Measurements from ENCODE around the gene CYLC1. TPM values are rescaled to one million over a fixed set of nuclear protein-coding genes. Genes with fewer than 3 reads are reported as not detected.

The CYLC1 gene, protein sequence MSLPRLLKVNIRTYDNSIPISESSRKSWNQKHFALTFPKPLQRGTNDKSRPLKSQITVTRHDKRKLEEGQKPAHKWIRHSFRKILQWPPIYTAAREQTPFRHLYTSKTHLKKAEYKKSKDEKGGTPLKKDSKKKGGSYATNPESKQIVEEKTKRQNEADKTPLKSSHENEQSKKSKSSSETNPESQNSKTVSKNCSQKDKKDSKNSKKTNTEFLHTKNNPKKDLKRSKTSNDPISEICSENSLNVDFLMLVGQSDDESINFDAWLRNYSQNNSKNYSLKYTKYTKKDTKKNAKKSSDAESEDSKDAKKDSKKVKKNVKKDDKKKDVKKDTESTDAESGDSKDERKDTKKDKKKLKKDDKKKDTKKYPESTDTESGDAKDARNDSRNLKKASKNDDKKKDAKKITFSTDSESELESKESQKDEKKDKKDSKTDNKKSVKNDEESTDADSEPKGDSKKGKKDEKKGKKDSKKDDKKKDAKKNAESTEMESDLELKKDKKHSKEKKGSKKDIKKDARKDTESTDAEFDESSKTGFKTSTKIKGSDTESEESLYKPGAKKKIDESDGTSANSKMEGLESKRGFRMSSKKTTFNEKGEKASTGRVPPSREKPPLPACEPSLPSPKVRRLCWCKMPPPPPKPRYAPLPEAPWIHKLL
- total RNA-seq (not detected), polyA plus RNA-seq (not detected), total RNA-seq (not detected)

DNA sequence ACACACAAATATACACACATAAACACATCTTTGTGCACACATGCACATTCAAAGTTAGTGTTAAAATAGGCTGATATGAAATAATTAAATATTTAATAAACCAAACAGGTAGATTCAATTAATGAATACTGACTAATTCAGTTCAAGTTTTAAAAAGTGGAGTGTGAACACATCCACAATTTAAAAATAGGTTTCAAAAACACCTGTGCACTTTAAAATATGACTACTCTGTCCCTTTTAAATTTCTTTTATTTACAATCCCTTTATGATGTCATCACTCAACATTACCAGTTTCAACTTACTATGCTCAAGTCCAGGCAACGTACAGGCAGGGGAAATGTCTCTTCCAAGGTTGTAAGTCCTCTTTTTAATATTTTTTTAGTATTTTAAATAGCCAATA is at the start of gene CYLC1:
Gene CYLC1 (plus strand): TSS at position 301 of the 400 bp plus-strand sequence. CDS start 37 bp downstream, at position 338.
- no peaks in the 10 kb centered on the region for H3K9me3 ChIP-seq (ENCODE audit: control insufficient read depth in 2 of 3, low read length in 3 of 3)
- Mint-ChIP-seq H3K27me3 (no peaks in the 10 kb centered on the region), H3K9me3 (peaks cover 0 to 17% (median 6%) of the 10 kb centered on the region in 11 donors), H3K27ac (no peak within 1 kb of the TSS), H3K4me3 (no peak within 1 kb of the TSS), H3K4me1 (no peaks in the 10 kb centered on the region), H3K36me3 (no peaks in the 10 kb centered on the region)
- H3K27me3 ChIP-seq (ENCODE audit: control insufficient read depth in 2 of 2, insufficient read depth in 2 of 2, low read length in 2 of 2) = no peaks in the 10 kb centered on the region
- no peaks in the 10 kb centered on the region for H3K4me1 ChIP-seq (ENCODE audit: control insufficient read depth in 2 of 2, insufficient read depth in 2 of 2, low read length in 2 of 2)
- ATAC-seq = no peak
- H3K27ac ChIP-seq (ENCODE audit: low read depth, low read length) = no peak within 1 kb of the TSS
- intact Hi-C loops (cut with micrococcal nuclease) = no loop called here
- DNase-seq = no peak
- H3K36me3 ChIP-seq (ENCODE audit: control insufficient read depth in 2 of 3, insufficient read depth in 3 of 3, low read length in 3 of 3) = no peaks in the 10 kb centered on the region
- ChIA-PET POLR2A (no interaction called here), CTCF (no interaction called here)
- H3K4me3 ChIP-seq (ENCODE audit: low read length) = no peak within 1 kb of the TSS

- H3K4me3 Mint-ChIP-seq = no peak overlapping the region
- no peaks in the 10 kb centered on the region for H3K4me1 ChIP-seq (ENCODE audit: control insufficient read depth in 2 of 2, insufficient read depth in 2 of 2, low read length in 2 of 2)
- POLR2A ChIA-PET = no interaction called here
- peaks cover 0 to 14% (median 6%) of the 10 kb centered on the region in 11 donors for H3K9me3 Mint-ChIP-seq
- no peaks in the 10 kb centered on the region for H3K36me3 ChIP-seq (ENCODE audit: control insufficient read depth in 2 of 3, insufficient read depth in 3 of 3, low read length in 3 of 3)
- no peaks in the 10 kb centered on the region for H3K9me3 ChIP-seq (ENCODE audit: control insufficient read depth in 2 of 3, low read length in 3 of 3)
- intact Hi-C loops (cut with micrococcal nuclease) = no loop called here
- H3K4me1 Mint-ChIP-seq = no peaks in the 10 kb centered on the region
- peaks cover 0 to 6% (median 0%) of the 10 kb centered on the region in 5 donors for H3K36me3 Mint-ChIP-seq
- no peak for ATAC-seq
- no peak overlapping the region for H3K27ac ChIP-seq (ENCODE audit: low read depth, low read length)
- DNase-seq = no peak
- no peak overlapping the region for H3K27ac Mint-ChIP-seq
- no peak overlapping the region for H3K4me3 ChIP-seq (ENCODE audit: low read length)
- no peaks in the 10 kb centered on the region for H3K27me3 Mint-ChIP-seq
- CTCF ChIA-PET = no interaction called here
- H3K27me3 ChIP-seq (ENCODE audit: control insufficient read depth in 2 of 2, insufficient read depth in 2 of 2, low read length in 2 of 2) = no peaks in the 10 kb centered on the region
Measured at GRCh38 chrX:83819304-83819703, 41.6 kb upstream of the CYLC1 start.

DNA sequence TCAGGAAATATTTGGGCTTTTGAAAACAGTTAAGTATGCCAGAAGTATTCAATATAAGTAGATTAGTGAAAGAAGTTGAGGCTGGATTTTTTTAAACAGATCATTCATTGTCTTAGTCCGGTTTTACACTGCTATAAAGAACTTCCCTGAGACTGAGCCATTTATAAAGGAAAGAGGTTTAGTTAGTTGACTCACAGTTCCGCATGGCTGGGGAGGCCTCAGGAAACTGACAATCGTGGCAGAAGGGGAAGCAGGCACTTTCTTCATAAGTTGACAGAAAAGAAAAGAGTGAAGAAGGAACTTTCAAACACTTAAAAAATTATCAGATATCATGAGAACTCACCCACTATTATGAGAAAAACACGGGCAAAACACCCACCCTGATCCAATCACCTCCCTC is 31.1 kb upstream of the CYLC1 start:
- Mint-ChIP-seq H3K9me3 (peaks cover 0 to 12% (median 0%) of the 10 kb centered on the region in 11 donors), H3K4me1 (no peaks in the 10 kb centered on the region), H3K36me3 (no peaks in the 10 kb centered on the region), H3K27ac (no peak overlapping the region), H3K27me3 (no peaks in the 10 kb centered on the region), H3K4me3 (no peak overlapping the region)
- no peaks in the 10 kb centered on the region for H3K36me3 ChIP-seq (ENCODE audit: control insufficient read depth in 2 of 3, insufficient read depth in 3 of 3, low read length in 3 of 3)
- H3K27ac ChIP-seq (ENCODE audit: low read depth, low read length) = no peak overlapping the region
- POLR2A ChIA-PET = no interaction called here
- intact Hi-C loops (cut with micrococcal nuclease) = no loop called here
- no peak for ATAC-seq
- DNase-seq = no peak
- no peaks in the 10 kb centered on the region for H3K4me1 ChIP-seq (ENCODE audit: control insufficient read depth in 2 of 2, insufficient read depth in 2 of 2, low read length in 2 of 2)
- H3K9me3 ChIP-seq (ENCODE audit: control insufficient read depth in 2 of 3, low read length in 3 of 3) = no peaks in the 10 kb centered on the region
- no peaks in the 10 kb centered on the region for H3K27me3 ChIP-seq (ENCODE audit: control insufficient read depth in 2 of 2, insufficient read depth in 2 of 2, low read length in 2 of 2)
- CTCF ChIA-PET = no interaction called here
- no peak overlapping the region for H3K4me3 ChIP-seq (ENCODE audit: low read length)

GRCh38 chrX:83845397-83845796 is 15.5 kb upstream of the CYLC1 start:
- no peak overlapping the region for H3K4me3 ChIP-seq (ENCODE audit: low read length)
- intact Hi-C loops (cut with micrococcal nuclease) = loop anchor here in 1 of 2 donors (2.0 kb wide), 1 partner anchor 837 kb away; no protein-coding TSS in a partner anchor
- Mint-ChIP-seq H3K27ac (no peak overlapping the region), H3K9me3 (peaks cover 0 to 3% (median 0%) of the 10 kb centered on the region in 11 donors), H3K27me3 (no peaks in the 10 kb centered on the region), H3K4me1 (no peaks in the 10 kb centered on the region), H3K36me3 (no peaks in the 10 kb centered on the region), H3K4me3 (no peak overlapping the region)
- POLR2A ChIA-PET = no interaction called here
- no peaks in the 10 kb centered on the region for H3K9me3 ChIP-seq (ENCODE audit: control insufficient read depth in 2 of 3, low read length in 3 of 3)
- peak in 4 of 9 donors; percentile 8 to 22 (median 19) for DNase-seq
- no peaks in the 10 kb centered on the region for H3K4me1 ChIP-seq (ENCODE audit: control insufficient read depth in 2 of 2, insufficient read depth in 2 of 2, low read length in 2 of 2)
- H3K36me3 ChIP-seq (ENCODE audit: control insufficient read depth in 2 of 3, insufficient read depth in 3 of 3, low read length in 3 of 3) = no peaks in the 10 kb centered on the region
- no peak for ATAC-seq
- no peaks in the 10 kb centered on the region for H3K27me3 ChIP-seq (ENCODE audit: control insufficient read depth in 2 of 2, insufficient read depth in 2 of 2, low read length in 2 of 2)
- H3K27ac ChIP-seq (ENCODE audit: low read depth, low read length) = no peak overlapping the region
- CTCF ChIA-PET = interaction anchor here (0.8 kb wide), 1 partner anchor 11 kb away, joined by 4 read pairs; no protein-coding TSS in a partner anchor

DNA sequence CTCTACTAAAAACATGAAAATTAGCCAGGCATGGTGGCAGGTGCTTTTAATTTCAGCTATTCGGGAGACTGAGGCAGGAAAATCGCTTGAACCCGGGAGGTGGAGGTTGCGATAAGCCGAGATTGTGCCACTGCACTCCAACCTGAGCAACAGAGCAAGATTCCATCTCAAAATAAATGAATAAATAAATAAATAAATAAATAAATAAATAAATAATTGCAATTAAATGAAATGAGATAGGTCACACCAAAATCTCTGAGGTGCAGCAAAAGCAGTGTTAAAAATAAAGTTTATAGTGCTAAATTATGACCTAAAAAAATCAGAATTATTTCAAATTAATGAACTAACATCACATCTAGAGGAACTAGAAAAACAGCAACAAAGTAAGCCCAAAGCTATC is 13.6 kb upstream of the CYLC1 start:
- Mint-ChIP-seq H3K27ac (no peak overlapping the region), H3K4me1 (no peaks in the 10 kb centered on the region), H3K4me3 (no peak overlapping the region), H3K27me3 (no peaks in the 10 kb centered on the region), H3K9me3 (peaks cover 0 to 3% (median 0%) of the 10 kb centered on the region in 11 donors), H3K36me3 (no peaks in the 10 kb centered on the region)
- no peak for ATAC-seq
- H3K4me3 ChIP-seq (ENCODE audit: low read length) = no peak overlapping the region
- no peak for DNase-seq
- no peaks in the 10 kb centered on the region for H3K4me1 ChIP-seq (ENCODE audit: control insufficient read depth in 2 of 2, insufficient read depth in 2 of 2, low read length in 2 of 2)
- no peaks in the 10 kb centered on the region for H3K27me3 ChIP-seq (ENCODE audit: control insufficient read depth in 2 of 2, insufficient read depth in 2 of 2, low read length in 2 of 2)
- intact Hi-C loops (cut with micrococcal nuclease) = no loop called here
- POLR2A ChIA-PET = no interaction called here
- H3K27ac ChIP-seq (ENCODE audit: low read depth, low read length) = no peak overlapping the region
- no peaks in the 10 kb centered on the region for H3K9me3 ChIP-seq (ENCODE audit: control insufficient read depth in 2 of 3, low read length in 3 of 3)
- no peaks in the 10 kb centered on the region for H3K36me3 ChIP-seq (ENCODE audit: control insufficient read depth in 2 of 3, insufficient read depth in 3 of 3, low read length in 3 of 3)
- CTCF ChIA-PET = no interaction called here

- Histone ChIP-seq H3K9me3 (ENCODE audit: control insufficient read depth in 2 of 3, low read length in 3 of 3) (no peaks in the 10 kb centered on the region), H3K27me3 (ENCODE audit: control insufficient read depth in 2 of 2, insufficient read depth in 2 of 2, low read length in 2 of 2) (no peaks in the 10 kb centered on the region), H3K4me1 (ENCODE audit: control insufficient read depth in 2 of 2, insufficient read depth in 2 of 2, low read length in 2 of 2) (no peaks in the 10 kb centered on the region), H3K4me3 (ENCODE audit: low read length) (no peak overlapping the region), H3K27ac (ENCODE audit: low read depth, low read length) (no peak overlapping the region), H3K36me3 (ENCODE audit: control insufficient read depth in 2 of 3, insufficient read depth in 3 of 3, low read length in 3 of 3) (no peaks in the 10 kb centered on the region)
- no peak overlapping the region for H3K4me3 Mint-ChIP-seq
- no peaks in the 10 kb centered on the region for H3K9me3 Mint-ChIP-seq
- H3K27me3 Mint-ChIP-seq = no peaks in the 10 kb centered on the region
- no peak for ATAC-seq
- no peak overlapping the region for H3K27ac Mint-ChIP-seq
- intact Hi-C loops (cut with micrococcal nuclease) = no loop called here
- CTCF ChIA-PET = no interaction called here
- DNase-seq = no peak
- no peaks in the 10 kb centered on the region for H3K4me1 Mint-ChIP-seq
- POLR2A ChIA-PET = no interaction called here
- H3K36me3 Mint-ChIP-seq = no peaks in the 10 kb centered on the region
Measured at GRCh38 chrX:83888585-83888984, 27.6 kb downstream of the CYLC1 start.

GRCh38 chrX:83892433-83892832 is 31.5 kb downstream of the CYLC1 start:
- intact Hi-C loops (cut with micrococcal nuclease) = no loop called here
- Histone ChIP-seq H3K9me3 (ENCODE audit: control insufficient read depth in 2 of 3, low read length in 3 of 3) (no peaks in the 10 kb centered on the region), H3K4me3 (ENCODE audit: low read length) (no peak overlapping the region), H3K4me1 (ENCODE audit: control insufficient read depth in 2 of 2, insufficient read depth in 2 of 2, low read length in 2 of 2) (no peaks in the 10 kb centered on the region), H3K36me3 (ENCODE audit: control insufficient read depth in 2 of 3, insufficient read depth in 3 of 3, low read length in 3 of 3) (no peaks in the 10 kb centered on the region), H3K27ac (ENCODE audit: low read depth, low read length) (no peak overlapping the region), H3K27me3 (ENCODE audit: control insufficient read depth in 2 of 2, insufficient read depth in 2 of 2, low read length in 2 of 2) (no peaks in the 10 kb centered on the region)
- no peaks in the 10 kb centered on the region for H3K36me3 Mint-ChIP-seq
- ChIA-PET CTCF (no interaction called here), POLR2A (no interaction called here)
- DNase-seq = no peak
- no peak overlapping the region for H3K27ac Mint-ChIP-seq
- no peak overlapping the region for H3K4me3 Mint-ChIP-seq
- no peaks in the 10 kb centered on the region for H3K4me1 Mint-ChIP-seq
- no peak for ATAC-seq
- no peaks in the 10 kb centered on the region for H3K27me3 Mint-ChIP-seq
- H3K9me3 Mint-ChIP-seq = peaks cover 0 to 1% (median 0%) of the 10 kb centered on the region in 11 donors

All from naive thymus-derived CD4-positive, alpha-beta T cell (primary cell).